Retina (tissue), 1 donor: ENCODE measurements around the gene CLBA1.
A peak's percentile ranks its signal among the peaks of the same experiment; 100 is the strongest.

Experiments
- DNase-seq: peaks from one replicate; pipeline ENCODE4 v3.0.0-alpha.2; 2016

CLBA1 gene

GRCh38 chr14:105007593-105008264, 22.1 kb downstream of the CLBA1 start:
- no peak for DNase-seq

- DNase-seq = no peak
These were observed 24.5 kb downstream of the CLBA1 start for GRCh38 chr14:105010106-105010505.

GRCh38 chr14:105010891-105011291, 25.3 kb downstream of the CLBA1 start:
- DNase-seq = no peak

GRCh38 chr14:105011312-105011990, 25.9 kb downstream of the CLBA1 start:
- DNase-seq = no peak

- DNase-seq = no peak
These were observed 26.8 kb downstream of the CLBA1 start for GRCh38 chr14:105012171-105012985.

- peak; percentile 48 for DNase-seq
These were observed 27.7 kb downstream of the CLBA1 start for GRCh38 chr14:105013150-105013785.

GRCh38 chr14:105014032-105014431, 28.4 kb downstream of the CLBA1 start:
- DNase-seq = no peak

- DNase-seq = no peak
These were observed 29.0 kb downstream of the CLBA1 start for GRCh38 chr14:105014631-105015030.

GRCh38 chr14:105015242-105015641, 29.7 kb downstream of the CLBA1 start:
- no peak for DNase-seq

- no peak for DNase-seq
These were observed 30.3 kb downstream of the CLBA1 start for GRCh38 chr14:105015905-105016304.

GRCh38 chr14:105018414-105018813, 32.8 kb downstream of the CLBA1 start:
- DNase-seq = no peak

GRCh38 chr14:105019861-105020814, 34.5 kb downstream of the CLBA1 start:
- peak; percentile 78 for DNase-seq

- peak; percentile 97 for DNase-seq
These were observed 35.4 kb downstream of the CLBA1 start, which contains the start of gene CDCA4 for GRCh38 chr14:105020815-105021655. Gene CDCA4, minus strand, starts transcription at chr14:105021083. Its CDS starts 9,154 bp downstream, at chr14:105011929.

GRCh38 chr14:105021656-105022275, 36.2 kb downstream of the CLBA1 start:
- no peak for DNase-seq

- DNase-seq = no peak
These were observed 36.7 kb downstream of the CLBA1 start for GRCh38 chr14:105022276-105022670.

- DNase-seq = no peak
These were observed 37.6 kb downstream of the CLBA1 start for GRCh38 chr14:105023144-105023543.

- no peak for DNase-seq
These were observed 38.3 kb downstream of the CLBA1 start for GRCh38 chr14:105023791-105024480.

GRCh38 chr14:105025429-105025828, 39.8 kb downstream of the CLBA1 start:
- no peak for DNase-seq

GRCh38 chr14:105026033-105026785, 40.6 kb downstream of the CLBA1 start:
- DNase-seq = no peak
